K562 (cell line): ENCODE results near the gene MTOR. TPM values are rescaled to one million over a fixed set of nuclear protein-coding genes. Genes with fewer than 3 reads are reported as not detected.

ENCODE experiments used
- CEBPG ChIP-seq, 3 experiments: fragments of 200-800 bp in 1 of 3; sonication (Bioruptor generic) in 1 of 3; sonication (generic) in 1 of 3; formaldehyde crosslinking in 1 of 3; IDR thresholded peaks in 2 of 3; conservative IDR thresholded peaks in 1 of 3; 2 replicates each; pipeline versions ENCODE4 v1.6.1 to v1.8.0; 2016 to 2022; ENCODE audit warnings: missing compliant biosample characterization in 2 of 3, missing genetic modification characterization in 2 of 3, mild to moderate bottlenecking in 1 of 3, missing genetic modification reagents in 1 of 3
- ERF ChIP-seq: fragments of 450-650 bp; formaldehyde crosslinking; IDR thresholded peaks from 2 replicates; pipeline ENCODE4 v1.4.0; 2020; ENCODE audit warnings: mild to moderate bottlenecking, mixed read lengths
- HDAC1 ChIP-seq, 2 experiments: fragments of 450-650 bp; IDR thresholded peaks; 2 replicates each; pipeline ENCODE4 v1.6.1; 2016 to 2017; ENCODE audit warnings: inconsistent platforms in 1 of 2, mild to moderate bottlenecking in 1 of 2, moderate library complexity in 1 of 2
- HNRNPLL ChIP-seq: fragments of 200-400 bp; formaldehyde crosslinking; IDR thresholded peaks from 2 replicates; pipeline ENCODE4 v1.6.1; 2017; ENCODE audit warnings: low read length, low read depth, mild to moderate bottlenecking; ENCODE audit not compliant: poor library complexity, severe bottlenecking
- KLF10 ChIP-seq: fragments of 250-450 bp; sonication (Bioruptor Pico); IDR thresholded peaks from 2 replicates; pipeline ENCODE4 v1.6.1; 2021; ENCODE audit warnings: matching md5 sums
- LCOR ChIP-seq: sonication (generic); formaldehyde crosslinking; IDR thresholded peaks from 2 replicates; pipeline ENCODE4 v1.8.0; 2022; ENCODE audit warnings: mild to moderate bottlenecking, missing genetic modification reagents
- MAZ ChIP-seq, 2 experiments: fragments of 450-650 bp in 1 of 2; sonication (generic) in 1 of 2; formaldehyde crosslinking; IDR thresholded peaks in 1 of 2; conservative IDR thresholded peaks in 1 of 2; 2 replicates each; pipeline versions ENCODE4 v1.4.0 to v1.5.0; 2020; ENCODE audit warnings: mild to moderate bottlenecking in 1 of 2, missing genetic modification reagents in 1 of 2
- NCOA1 ChIP-seq: fragments of 450-650 bp; IDR thresholded peaks from 2 replicates; pipeline ENCODE4 v1.6.1; 2016; ENCODE audit warnings: low read depth
- PHTF2 ChIP-seq: fragments of 250-450 bp; sonication (Bioruptor Pico); IDR thresholded peaks from 2 replicates; pipeline ENCODE4 v1.5.0; 2021; ENCODE audit warnings: mild to moderate bottlenecking
- POLR2B ChIP-seq: fragments of 450-650 bp; IDR thresholded peaks from 2 replicates; pipeline ENCODE4 v1.6.1; 2018; ENCODE audit warnings: low read depth; ENCODE audit not compliant: partially characterized antibody
- POLR2G ChIP-seq: fragments of 200-400 bp; formaldehyde crosslinking; IDR thresholded peaks from 2 replicates; pipeline ENCODE4 v1.6.1; 2017; ENCODE audit warnings: low read depth, mild to moderate bottlenecking, antibody characterized with exemption, low read length, moderate library complexity
- SIN3B ChIP-seq: fragments of 450-650 bp; IDR thresholded peaks from 2 replicates; pipeline ENCODE4 v1.6.1; 2017; ENCODE audit warnings: low read depth, mild to moderate bottlenecking, moderate library complexity
- SRSF3 ChIP-seq: fragments of 200-400 bp; formaldehyde crosslinking; IDR thresholded peaks from 2 replicates; pipeline ENCODE4 v1.6.1; 2016; ENCODE audit warnings: mild to moderate bottlenecking, low read length, moderate library complexity; ENCODE audit not compliant: insufficient read depth
- YY1 ChIP-seq, 3 experiments: IDR thresholded peaks; 2 replicates each; pipeline ENCODE4 v1.6.1; 2011; ENCODE audit warnings: low read length in 2 of 3, mild to moderate bottlenecking in 2 of 3, moderate library complexity in 2 of 3, borderline replicate concordance in 1 of 3, control low read depth in 1 of 3, low read depth in 1 of 3; ENCODE audit not compliant: insufficient read depth in 3 of 3, insufficient replicate concordance in 2 of 3, control insufficient read depth in 1 of 3, insufficient read length in 1 of 3; ENCODE audit errors: extremely low read depth in 1 of 3
- ZFP30 ChIP-seq: fragments of 250-450 bp; sonication (Bioruptor Pico); IDR thresholded peaks from 2 replicates; pipeline ENCODE4 v1.8.0; 2022; ENCODE audit warnings: moderate library complexity, mild to moderate bottlenecking, inconsistent platforms, borderline replicate concordance
- ZKSCAN8 ChIP-seq: fragments of 200-800 bp; sonication (Bioruptor generic); IDR thresholded peaks from 2 replicates; pipeline ENCODE4 v1.6.1; 2016; ENCODE audit warnings: missing genetic modification characterization, missing compliant biosample characterization
- ZNF197 ChIP-seq: fragments of 200-800 bp; sonication (Bioruptor generic); IDR thresholded peaks from 2 replicates; pipeline ENCODE4 v1.6.1; 2016; ENCODE audit warnings: low read depth, missing genetic modification characterization, missing compliant biosample characterization
- ZNF224 ChIP-seq: sonication (generic); formaldehyde crosslinking; IDR thresholded peaks from 2 replicates; pipeline ENCODE4 v1.8.0; 2022; ENCODE audit warnings: mild to moderate bottlenecking, missing genetic modification reagents
- polyA plus RNA-seq, 8 experiments: library from polyadenylated mRNA; depleted of rRNA in 4 of 8; stranded (reverse) in 5 of 8; unstranded in 3 of 8; fragments of >200 nt; fragmentation: Nextera tagmentation in 2 of 8; fragmentation: Illumina TruSeq in 1 of 8; extraction: Ambion mirVana in 2 of 8; extraction: Trizol in 1 of 8; gene quantifications; 2 replicates each; pipeline versions ENCODE4 v1.2.1 to v1.2.3, GENCODE V29; 2011 to 2014; ENCODE audit warnings: inconsistent platforms in 1 of 8, missing spikeins in 1 of 8
- total RNA-seq, 7 experiments: library from RNA; depleted of rRNA in 6 of 7; stranded (reverse); fragments of >200 nt in 6 of 7; fragmentation: Illumina TruSeq in 2 of 7; extraction: Trizol in 2 of 7; gene quantifications; 2 replicates each; pipeline versions ENCODE4 v1.2.1 to v1.2.3, GENCODE V29; 2011 to 2021; ENCODE audit warnings: low replicate concordance in 1 of 7
- TF ChIP-seq, protein P1 (sequence below): fragments of 250-450 bp; sonication (Bioruptor Pico); IDR thresholded peaks from 2 replicates; pipeline ENCODE4 v1.5.0; 2021
- TF ChIP-seq, protein P2 (sequence below): fragments of 450-650 bp; IDR thresholded peaks from 2 replicates; pipeline ENCODE4 v1.6.1; 2016; ENCODE audit warnings: borderline replicate concordance

MTOR gene
- total and polyA plus RNA-seq, 9 of the 15 experiments (the other 6 are each of a cell fraction or from before 2014, with no cell fraction given): 11.4 to 71.4 (median 52.2) TPM

DNA sequence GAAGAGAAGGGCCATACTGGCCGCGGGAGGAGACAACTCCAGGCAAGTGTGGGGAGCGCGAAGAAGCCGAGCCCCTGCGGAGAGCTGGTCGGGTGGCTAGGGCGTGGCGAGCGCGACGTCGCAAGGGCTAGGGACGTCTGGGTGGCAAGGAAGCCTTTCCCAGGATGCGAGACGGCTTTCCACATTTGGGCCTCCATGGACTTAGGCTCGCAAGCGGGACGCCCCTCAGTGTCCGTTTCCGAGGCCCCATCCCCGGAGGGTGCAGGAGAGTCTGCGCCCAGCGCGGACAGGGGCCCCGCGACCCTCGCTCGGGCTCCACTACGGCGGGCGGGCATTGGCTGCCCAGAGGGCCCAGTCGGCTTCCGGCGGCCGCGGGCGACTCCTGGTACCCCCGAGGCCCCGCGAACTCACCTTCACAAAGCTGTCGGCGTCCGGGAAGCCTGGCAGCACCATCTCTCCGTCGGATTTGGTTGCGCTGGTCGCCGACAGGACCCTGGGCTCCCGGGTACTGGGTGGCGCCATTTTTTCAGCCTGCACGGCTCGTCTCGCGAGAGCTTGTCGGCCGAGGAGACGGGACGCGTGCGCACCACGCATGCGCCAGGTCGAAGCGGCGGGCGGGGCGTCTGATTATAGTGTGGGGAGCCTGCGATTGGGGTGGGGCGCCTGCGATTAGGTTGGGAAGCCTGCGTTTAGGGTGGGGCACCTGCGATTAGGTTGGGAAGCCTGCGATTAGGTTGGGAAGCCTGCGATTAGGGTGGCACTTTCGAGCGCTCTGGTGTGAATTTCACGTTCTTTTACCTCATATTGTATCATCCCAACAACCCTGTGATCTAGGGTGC lies 162.8 kb downstream of the MTOR start, which contains the start of gene EXOSC10 (continued):
- TF ChIP-seq ZNF197 (CRISPR knock-in tag): no peak
- TF ChIP-seq NCOA1: no peak
- no peak for TF ChIP-seq ZNF224 (CRISPR knock-in tag)
- peak; percentile 98 for TF ChIP-seq POLR2G
- peak; percentile 77; the same call in 1 of the 2 replicates for TF ChIP-seq ERF
- no peak; the same call in 1 of the 2 replicates for TF ChIP-seq CEBPG (CRISPR knock-in tag; IDR thresholded peaks at IDR 0.05)
- TF ChIP-seq CEBPG (tag; conservative IDR thresholded peaks at IDR 0.05 in 1 of 2, IDR thresholded peaks at IDR 0.05 in 1 of 2): no peak
- peak; percentile 88 for TF ChIP-seq POLR2B
- TF ChIP-seq, protein P1, sequence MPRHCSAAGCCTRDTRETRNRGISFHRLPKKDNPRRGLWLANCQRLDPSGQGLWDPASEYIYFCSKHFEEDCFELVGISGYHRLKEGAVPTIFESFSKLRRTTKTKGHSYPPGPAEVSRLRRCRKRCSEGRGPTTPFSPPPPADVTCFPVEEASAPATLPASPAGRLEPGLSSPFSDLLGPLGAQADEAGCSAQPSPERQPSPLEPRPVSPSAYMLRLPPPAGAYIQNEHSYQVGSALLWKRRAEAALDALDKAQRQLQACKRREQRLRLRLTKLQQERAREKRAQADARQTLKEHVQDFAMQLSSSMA: no peak
- peak; percentile 94 to 98 (median 96) for TF ChIP-seq YY1 (IDR thresholded peaks at IDR 0.05; ENCODE audit: borderline replicate concordance in 1 of 3, control insufficient read depth in 1 of 3, extremely low read depth in 1 of 3, insufficient read depth in 3 of 3, insufficient read length in 1 of 3, insufficient replicate concordance in 2 of 3, low read depth in 1 of 3, low read length in 2 of 3)
- no peak for TF ChIP-seq ZFP30 (CRISPR knock-in tag)
- TF ChIP-seq KLF10 (CRISPR knock-in tag): no peak
- no peak for TF ChIP-seq SRSF3
- no peak for TF ChIP-seq PHTF2 (CRISPR knock-in tag)
- TF ChIP-seq ZKSCAN8: no peak
- 0 out of 4 replicates have a peak, but pooled peaks of 1 of the 2 experiments have one; percentile 78 for TF ChIP-seq HDAC1 (IDR thresholded peaks at IDR 0.05)
- peak; percentile 96 for TF ChIP-seq SIN3B
- TF ChIP-seq, protein P2, sequence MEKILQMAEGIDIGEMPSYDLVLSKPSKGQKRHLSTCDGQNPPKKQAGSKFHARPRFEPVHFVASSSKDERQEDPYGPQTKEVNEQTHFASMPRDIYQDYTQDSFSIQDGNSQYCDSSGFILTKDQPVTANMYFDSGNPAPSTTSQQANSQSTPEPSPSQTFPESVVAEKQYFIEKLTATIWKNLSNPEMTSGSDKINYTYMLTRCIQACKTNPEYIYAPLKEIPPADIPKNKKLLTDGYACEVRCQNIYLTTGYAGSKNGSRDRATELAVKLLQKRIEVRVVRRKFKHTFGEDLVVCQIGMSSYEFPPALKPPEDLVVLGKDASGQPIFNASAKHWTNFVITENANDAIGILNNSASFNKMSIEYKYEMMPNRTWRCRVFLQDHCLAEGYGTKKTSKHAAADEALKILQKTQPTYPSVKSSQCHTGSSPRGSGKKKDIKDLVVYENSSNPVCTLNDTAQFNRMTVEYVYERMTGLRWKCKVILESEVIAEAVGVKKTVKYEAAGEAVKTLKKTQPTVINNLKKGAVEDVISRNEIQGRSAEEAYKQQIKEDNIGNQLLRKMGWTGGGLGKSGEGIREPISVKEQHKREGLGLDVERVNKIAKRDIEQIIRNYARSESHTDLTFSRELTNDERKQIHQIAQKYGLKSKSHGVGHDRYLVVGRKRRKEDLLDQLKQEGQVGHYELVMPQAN: peak; percentile 79; the same call in 1 of the 2 replicates
- TF ChIP-seq LCOR (CRISPR knock-in tag): peak; percentile 87; the same call in 1 of the 2 replicates
- TF ChIP-seq HNRNPLL: peak; percentile 51
- peak in 1 of 2 experiments; percentile 51; a peak in 3 of 4 replicates for TF ChIP-seq MAZ (CRISPR knock-in tag; conservative IDR thresholded peaks at IDR 0.05 in 1 of 2, IDR thresholded peaks at IDR 0.05 in 1 of 2)
